ENCODE measurements around the gene MTHFD2L.

- TF ChIP-seq POLR2A (IDR thresholded peaks at IDR 0.05), result no peak
- TF ChIP-seq CTCF (IDR thresholded peaks at IDR 0.05), result no peak
Measured at GRCh38 chr4:74252933-74253332, 95.0 kb downstream of the MTHFD2L start.

Data from body of pancreas (tissue), 4 donors.